HG02610 (cell line): ENCODE data around the gene CACNA1C.

ENCODE experiments used
- ATAC-seq: cut with Tn5 transposase; IDR thresholded peaks from one replicate; pipeline ENCODE4 v1.9.1; 2021; ENCODE audit warnings: mild to moderate bottlenecking, moderate library complexity; ENCODE audit not compliant: unreplicated experiment

CACNA1C gene

DNA sequence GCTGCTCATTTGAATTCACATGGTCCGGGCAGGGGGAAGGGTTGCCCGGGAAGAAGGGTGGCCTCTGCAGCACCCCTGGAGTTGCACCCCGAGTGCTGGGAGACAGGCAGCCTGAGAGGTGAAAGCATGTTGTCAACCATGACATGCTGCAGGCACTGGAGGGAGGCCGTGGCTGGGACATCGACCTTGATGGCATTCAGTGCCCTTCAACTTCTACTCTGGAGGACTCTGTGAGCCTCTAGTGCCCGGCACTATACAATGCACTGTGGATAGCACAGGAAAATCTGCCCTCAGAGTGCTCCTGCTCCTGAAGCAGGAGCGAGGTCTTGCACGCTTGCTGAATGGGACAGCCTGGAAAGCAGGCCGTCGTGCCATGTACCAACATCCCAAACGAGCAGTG is 382.7 kb downstream of the CACNA1C start:
- ATAC-seq: no peak

DNA sequence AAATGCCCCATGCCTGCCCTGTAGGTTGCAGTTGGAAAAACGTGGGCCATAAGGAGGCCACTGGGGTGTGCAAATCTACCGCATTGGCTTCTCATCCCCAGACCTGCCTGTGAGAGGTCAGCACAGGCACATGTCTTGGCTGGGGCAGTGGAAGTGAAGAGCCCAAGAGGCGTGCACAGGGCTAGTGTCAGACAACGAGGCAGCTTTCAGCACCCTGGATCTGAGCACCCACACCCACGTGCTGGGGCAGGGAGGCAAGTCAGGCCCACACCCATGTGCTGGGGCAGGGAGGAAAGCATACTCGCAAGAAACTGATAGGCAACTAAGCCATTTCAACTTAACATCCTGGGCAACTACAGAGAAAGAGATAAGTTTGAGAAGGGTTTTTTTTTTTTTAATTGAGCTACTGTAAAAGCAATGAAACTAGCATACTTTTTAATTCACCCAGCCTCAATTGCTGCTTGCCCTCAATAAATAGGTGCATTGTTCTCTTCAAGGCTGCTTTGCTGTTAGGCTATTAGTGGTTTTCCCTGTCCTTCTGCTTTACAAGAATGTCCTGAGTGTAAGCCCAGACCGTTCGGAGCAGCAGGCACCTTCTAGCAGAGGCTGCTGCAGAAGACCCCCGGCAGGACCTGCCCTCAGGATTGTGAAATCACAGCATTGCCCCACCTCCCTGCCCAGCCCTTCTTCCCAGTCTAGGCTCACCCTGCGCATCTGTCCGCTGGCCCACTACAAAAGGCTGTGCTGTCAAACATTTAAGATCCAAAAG is 386.7 kb downstream of the CACNA1C start:
- no peak for ATAC-seq

DNA sequence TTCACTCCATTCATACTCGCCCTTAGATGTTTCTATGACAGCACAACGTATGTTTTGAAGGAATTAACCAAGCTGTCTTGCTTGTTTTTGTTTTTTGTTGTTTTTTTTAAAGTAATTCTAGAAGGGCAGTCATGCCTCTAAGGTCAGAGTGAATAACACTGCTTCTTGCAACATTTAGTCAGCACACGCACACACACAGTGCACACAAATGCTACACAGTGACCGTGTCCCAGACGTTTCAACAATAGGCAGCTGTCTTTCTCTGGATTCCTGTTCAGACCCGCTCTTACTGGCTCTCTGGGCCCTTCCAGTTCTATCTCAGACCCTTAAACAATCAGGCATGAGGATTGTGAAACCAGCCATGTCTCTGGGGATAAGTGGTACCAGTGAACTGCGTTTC is 391.0 kb downstream of the CACNA1C start:
- no peak for ATAC-seq

DNA sequence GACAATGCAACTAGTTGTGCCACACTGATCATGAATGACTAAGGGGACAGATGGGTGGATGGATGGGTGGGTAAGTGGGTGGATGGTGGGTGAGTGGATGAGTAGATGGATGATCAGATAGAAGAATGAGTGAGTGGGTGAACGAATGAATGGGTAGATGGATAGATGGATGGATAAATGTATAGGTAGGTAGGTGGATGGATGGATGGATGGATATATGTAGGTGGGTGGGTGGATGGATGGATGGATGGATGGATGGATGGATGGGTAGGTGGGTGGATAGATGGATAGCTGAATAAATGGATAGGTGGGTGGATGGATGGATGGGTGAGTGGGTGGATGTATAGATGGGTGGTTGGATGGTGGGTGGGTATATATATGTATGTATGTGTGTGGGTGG is 393.2 kb downstream of the CACNA1C start:
- no peak for ATAC-seq

DNA sequence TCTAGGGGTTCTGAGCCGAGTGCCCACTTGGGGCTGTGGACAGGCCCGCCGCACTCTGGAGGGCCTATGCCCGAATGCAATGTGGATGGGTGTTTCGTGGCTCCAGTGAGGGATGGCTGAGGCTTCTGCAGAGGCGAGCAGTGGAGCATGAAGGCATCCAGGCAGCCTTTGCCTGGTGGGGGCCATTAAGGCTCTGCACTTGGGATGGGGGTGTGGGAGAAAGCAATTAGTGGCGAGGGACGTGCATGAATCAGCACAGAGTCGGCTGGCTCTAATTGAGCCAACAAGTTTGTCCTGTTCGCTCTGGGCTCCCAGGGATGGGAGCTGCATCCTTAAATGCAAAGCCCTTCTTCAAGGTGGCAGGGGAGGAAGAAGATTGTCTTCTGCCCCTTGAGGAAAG is 395.1 kb downstream of the CACNA1C start:
- ATAC-seq: no peak

DNA sequence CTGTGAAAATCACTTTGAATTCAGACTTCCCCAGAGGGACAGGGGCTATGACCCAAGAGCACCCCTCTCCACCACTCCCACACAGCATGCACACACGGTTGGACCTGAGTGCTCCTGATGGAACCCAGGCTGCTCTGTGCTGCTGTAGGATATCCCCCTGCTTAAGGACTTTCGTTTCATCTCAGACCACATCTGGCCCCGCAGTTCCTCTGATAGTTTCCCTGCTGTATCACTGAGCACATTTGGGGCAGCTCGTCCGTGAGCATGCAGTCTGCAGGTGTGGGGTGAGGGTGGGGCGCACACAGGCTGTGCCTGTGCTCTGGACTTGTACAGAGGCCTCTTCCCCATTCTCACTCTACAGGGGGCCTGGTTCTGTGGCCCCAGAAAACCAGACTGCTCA is 396.8 kb downstream of the CACNA1C start:
- ATAC-seq: no peak

DNA sequence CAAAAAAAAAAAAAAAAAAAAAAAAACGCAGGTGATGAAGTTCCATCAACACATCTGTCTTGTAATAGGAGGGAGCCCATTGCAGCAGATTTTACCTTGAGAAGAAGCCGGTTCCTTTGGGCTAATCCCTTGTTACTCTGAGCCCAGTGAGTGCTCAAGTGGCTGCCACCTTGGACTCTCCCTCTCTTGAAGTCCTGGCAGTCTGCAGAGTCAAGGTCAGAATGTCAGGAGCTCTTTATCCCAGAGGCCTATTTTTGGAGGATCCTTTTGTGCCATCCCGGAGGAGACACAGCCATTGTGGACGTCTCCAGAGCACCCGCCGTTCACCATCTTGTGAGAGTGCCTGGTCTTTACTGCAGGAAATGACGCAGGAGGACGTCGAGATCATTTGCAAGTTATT is 397.8 kb downstream of the CACNA1C start:
- ATAC-seq: no peak

DNA sequence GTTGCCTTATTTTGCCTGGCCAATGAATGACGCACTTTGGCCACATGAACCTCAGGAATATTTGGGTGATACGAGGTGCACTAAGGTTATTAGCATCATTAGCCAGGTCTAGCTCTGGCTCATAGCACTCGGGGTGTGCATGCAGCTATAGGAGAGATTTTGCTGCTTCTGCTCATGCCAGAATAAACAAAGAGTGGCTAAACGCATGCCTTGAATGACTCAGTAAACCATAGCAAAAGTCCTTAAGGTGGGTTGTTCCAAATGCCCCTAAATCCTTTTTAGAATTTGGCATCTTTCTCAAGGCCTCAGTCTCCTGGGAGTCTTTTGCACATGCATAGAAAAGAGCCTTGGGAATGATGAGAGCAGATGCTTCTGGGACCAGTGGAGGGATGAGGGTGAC is 398.2 kb downstream of the CACNA1C start:
- no peak for ATAC-seq

DNA sequence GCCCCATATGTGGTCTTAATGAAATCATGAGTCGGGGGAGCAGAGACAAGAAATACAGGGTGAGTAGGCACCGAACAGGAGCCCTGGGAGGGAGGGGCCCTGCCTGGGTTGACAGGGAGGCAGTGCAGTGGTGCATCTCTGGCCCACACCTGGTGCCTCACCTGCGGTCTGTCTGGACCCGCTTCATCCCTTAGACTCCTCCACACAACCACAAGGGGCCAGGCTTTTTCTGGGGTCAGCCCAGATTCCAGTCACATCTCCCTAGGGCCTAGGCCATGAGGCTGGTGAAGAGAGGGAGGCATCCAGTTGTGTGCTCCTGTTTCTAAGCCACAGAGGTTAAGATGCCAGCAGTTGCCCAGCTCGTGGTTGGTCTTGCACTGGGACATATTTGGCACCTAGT is 398.7 kb downstream of the CACNA1C start:
- ATAC-seq: no peak

DNA sequence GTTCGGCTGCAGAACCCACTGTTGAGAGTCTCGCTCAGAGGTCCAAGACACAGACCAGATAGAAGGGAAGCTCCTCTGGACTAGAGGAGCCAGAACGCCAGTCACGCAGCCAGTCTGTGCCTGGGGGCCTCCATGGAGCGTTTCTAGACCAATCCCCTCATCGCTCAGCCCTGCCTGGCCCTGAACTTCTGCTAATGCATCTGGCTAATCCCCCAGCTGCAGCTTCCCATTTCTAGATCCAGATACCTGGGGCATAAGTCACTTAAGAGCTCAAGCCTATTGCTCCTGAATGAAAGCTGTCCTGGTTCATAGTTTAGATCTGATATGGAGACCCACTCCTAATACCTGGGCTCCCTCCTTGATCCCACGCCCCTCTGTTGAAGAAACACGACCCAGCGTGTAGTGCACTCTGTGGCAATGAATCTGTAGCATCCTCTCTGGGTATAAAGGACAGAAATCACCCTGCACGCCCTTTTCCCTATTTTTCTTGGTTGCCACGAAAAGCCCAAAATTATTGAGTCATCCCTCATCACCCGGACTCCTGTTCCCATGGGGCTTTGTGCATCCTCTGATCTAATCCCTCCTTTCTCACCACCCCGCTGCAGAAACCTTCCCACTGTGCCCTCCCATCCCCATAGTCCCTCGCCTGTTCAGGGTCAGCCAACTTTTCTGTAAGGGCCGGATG is 400.4 kb downstream of the CACNA1C start:
- ATAC-seq: no peak

DNA sequence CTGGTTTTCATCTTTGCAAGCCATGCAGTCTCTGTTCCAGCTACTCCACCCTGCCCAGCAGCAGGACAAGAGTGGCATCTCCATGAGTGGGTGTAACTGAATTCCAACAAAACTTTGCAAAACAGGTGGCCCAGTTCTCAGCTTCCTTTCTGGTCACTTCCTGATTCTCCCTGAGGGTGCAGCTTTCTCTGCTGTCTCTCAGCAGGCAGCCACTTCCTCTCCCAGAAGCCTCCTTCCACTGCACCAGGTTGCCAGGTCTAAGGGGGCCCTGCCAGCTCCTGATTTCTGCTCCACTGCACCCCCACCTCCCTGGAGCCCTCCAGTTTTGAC is 400.9 kb downstream of the CACNA1C start:
- ATAC-seq: no peak

DNA sequence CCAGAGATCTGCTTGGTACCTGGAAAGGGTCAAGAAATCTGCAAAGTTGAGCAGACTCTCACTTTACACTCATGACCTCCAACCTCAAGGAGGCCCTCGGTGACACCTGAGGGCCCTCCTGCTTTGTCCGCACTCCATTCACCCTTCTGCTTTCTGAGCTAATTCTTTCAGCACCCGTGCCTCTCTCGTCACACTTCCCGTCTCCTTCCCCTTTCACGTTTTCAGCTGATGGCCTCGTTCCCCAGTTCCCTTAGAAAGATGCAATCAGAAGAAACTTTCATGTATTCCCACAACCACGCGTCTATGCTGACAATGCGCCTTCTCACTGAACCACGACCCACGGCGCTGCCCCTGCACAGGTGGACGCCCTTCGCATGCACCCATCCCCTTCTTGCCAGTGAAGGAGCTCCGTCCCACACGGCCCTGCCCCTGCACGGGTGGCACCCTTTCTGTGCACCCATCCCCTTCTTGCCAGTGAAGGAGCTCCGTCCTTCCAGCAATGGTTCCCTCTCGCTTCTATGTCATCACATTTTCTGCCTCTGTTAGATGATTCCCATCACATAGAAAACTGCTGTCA is 401.9 kb downstream of the CACNA1C start:
- no peak for ATAC-seq

DNA sequence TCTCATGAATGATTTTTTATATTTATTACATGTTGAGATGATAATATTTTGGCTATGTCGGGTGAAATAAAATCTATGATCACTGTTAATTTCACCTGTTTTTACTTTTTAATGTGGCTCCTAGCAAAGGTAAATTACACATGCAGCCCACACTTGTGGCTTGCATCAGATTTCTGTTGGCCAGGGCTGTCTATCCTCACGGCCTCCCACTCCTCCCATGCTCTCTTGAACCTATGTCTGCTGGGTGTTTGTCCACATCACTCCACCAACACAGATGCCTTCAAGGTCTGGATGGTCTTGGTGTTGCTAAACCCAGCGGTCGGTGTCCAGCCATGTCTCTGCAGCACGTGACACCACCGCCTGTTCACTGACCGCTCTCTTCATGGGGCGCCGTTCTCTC is 402.6 kb downstream of the CACNA1C start:
- ATAC-seq: no peak

DNA sequence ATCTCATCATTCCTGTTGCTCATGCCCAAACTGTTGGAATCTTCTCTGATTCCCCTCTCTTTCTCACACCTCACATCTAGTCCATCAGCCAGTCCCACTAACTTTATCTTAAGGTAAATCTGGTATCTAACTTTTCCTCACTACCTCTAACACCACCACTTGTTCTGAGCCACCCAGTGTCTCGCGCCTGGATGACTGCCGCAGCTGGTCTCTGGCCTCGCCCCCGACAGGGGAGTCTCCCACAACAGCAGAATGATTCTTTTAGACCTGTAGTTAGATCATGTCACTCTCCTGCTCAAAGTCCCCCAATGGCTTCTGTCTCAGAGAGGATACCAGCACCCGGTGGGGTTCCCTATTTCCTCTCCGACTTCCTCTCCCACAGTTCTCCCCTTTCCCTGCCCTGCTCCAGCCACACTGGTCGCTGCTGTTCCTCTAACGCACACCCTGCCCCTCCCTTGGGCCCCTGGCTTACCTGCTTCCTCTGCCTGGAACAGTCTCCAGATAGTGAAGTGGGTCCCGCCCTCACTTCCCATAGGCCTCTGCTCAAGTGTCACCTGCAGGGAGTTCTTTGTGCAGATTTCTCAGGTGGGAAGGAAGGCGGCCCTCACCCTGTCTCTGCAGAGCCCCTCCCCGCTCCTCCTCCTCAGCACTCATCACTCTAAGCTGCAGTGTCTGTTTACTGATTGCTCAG is 403.5 kb downstream of the CACNA1C start:
- ATAC-seq: no peak

DNA sequence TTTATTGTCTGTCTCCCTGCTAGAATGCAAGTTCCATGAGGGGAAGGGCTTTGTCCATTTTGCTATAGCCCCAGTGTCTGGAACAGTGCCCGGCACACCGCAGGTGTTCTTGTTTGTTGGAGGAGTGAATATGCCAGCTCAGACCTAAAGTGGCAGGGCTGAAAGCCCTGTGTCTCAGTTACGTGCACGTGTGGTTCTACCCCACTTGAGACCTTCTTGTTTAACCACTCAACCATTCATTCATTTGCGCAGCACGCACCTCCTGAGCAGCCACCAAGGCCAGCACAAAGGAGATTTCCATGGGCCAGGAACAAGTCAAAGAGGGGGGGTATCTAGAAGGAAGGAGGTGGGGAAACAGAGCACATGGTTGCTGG is 404.0 kb downstream of the CACNA1C start:
- ATAC-seq: no peak

DNA sequence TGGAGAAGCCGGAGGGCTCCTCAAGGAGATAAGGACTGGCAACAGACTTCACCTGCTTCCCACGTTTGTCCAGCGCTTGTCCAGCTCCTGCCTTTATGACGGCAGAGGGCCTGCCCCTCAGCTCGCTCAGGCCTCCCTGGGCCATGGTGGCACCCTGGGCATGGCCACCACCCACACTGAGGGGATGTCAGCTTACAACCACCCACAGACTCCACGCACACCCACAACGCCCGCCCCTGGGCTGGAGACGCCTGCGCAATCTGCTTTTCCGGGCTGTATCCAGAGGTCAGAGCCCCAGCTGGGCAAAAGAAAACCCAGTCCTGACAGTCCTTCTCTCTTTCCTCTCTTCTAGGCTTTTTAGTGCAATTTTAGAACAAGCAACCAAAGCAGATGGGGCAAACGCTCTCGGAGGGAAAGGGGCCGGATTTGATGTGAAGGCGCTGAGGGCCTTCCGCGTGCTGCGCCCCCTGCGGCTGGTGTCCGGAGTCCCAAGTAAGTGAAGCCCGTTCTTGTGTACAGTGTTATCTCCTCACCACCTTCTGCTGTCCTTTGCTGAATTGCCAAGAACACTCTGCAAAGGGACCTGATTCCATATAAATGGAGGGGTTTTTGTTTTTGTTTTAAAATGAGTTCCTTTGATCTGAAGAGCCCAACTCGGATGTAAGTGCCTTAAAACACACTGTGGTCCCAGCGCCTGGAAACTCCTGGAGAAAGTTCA is 404.6 kb downstream of the CACNA1C start:
- ATAC-seq: no peak

DNA sequence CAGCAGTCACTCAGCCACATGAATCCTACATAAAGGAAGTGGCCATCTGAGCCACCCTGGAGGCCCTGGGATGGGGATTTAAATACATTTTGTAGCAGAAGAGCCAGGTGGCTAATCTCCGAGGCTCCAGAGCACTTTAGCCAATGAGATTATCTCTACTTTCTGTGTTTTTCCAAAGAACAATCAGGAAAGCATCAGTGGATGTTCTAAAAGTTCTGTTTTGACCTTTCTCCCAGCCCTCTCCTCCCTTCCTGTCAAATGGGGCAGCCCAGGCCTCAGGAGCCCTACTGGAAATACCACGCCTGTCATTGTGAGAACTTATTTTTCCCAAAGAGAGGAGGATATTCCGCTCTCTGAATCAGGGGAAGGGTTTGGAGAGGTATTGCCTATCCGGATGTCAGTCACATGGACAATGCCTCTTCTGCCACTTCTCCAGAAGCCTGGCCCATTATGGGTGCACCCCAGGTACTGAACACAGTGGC is 405.2 kb downstream of the CACNA1C start:
- ATAC-seq: no peak

DNA sequence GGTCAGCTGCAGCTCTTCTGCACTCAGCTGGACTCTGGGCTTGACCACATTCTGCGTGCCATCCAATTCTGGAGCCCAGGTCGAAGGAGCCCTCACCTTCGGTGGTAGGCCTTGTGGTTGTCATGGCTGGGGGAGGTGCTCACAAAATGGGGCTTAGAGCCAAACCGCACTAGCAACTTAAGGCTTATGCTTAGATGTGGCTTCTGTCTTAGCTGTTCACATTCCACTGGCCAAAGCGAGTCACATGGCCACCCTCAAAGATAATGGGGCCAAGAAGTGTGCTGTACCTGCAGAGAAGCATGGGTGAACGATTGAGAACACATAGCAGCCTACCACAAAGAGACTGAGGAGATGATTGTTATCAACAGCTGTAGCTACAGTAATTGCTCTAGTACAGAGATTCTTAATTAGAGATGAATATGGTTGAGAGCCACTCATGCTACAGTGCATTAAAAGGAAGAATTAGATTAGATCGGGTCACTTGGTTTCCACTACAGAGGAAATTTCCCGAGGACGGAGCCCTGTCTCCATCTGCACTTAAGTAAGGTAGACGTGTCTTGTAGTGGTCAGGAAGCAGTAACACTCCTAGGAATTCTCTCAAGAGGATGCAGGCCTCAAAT is 407.4 kb downstream of the CACNA1C start:
- no peak for ATAC-seq

DNA sequence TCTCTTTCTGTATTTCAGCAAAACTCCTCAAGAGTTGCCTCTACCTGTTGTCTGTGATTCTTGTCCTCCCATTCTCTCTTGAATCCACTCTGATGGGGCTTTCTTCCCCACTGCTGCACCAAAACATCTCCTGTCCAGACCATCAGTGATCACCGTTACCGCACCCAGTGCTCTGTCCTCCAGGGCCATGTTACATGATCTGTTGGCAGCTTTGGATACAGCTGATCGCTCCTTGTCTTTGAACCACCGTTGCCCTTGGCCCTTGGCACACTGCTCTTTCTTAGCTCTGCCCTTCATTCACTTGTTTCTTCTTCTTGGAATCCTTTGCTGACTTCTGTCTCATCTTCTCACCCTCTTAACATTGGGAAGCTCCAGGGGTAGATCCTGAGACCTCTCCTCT is 408.3 kb downstream of the CACNA1C start:
- ATAC-seq: no peak

DNA sequence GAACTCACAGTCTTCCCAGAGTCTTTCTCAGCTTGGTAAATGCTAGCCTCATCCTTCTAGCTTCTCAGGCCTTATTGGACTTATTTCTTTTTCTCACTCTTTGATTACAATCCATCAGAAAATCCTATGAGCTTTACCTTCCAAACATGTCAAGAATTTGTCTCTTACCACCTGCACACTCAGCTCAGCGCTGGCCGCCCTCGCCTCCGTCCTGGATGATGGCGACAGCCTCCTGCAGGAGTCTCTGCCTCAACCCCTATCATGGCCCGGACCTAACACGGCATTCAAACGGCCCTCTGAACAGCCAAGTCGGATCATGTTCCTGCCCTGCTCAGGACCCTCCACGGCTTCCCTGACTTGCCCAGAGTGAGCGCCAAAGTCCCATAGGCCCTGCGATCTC is 408.9 kb downstream of the CACNA1C start:
- no peak for ATAC-seq

DNA sequence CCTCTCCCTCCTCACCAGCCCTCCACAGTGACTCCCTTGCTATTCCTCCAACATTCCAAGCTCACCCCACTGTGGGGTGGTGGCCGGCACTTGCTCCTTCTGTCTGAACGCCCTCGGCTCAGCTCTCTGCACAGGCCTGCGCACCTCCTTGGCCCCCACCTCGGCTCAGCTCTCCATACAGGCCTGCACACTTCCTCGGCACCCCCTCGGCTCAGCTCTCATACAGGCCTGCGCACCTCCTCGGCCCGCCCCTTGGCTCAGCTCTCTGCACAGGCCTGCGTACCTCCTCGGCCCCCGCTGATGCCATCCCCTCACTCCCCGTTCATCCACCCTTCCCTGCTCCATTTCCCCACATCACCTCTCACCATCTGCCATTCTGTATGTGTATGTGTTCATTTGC is 409.3 kb downstream of the CACNA1C start:
- no peak for ATAC-seq
